Adrenal gland (tissue), 5 donors: ENCODE results near the gene DRAM1.

Experiments
- POLR2A ChIP-seq, 2 donors: fragments of 450-650 bp; IDR thresholded peaks; one replicate each; pipeline ENCODE4 v1.6.1; 2017; ENCODE audit warnings: antibody characterized with exemption in 2 of 2, mild to moderate bottlenecking in 2 of 2, moderate library complexity in 1 of 2
- TF ChIP-seq, protein P1 (sequence below), 6 experiments: fragments of 450-650 bp in 4 of 6; fragments of 200-600 bp in 2 of 6; sonication (generic) in 1 of 6; IDR thresholded peaks; 1 replicate in 5 of 6; 2 replicates in 1 of 6; pipeline versions ENCODE4 v1.5.1 to v1.8.0; 2016 to 2021; ENCODE audit warnings: antibody characterized with exemption in 6 of 6, mild to moderate bottlenecking in 2 of 6, moderate library complexity in 1 of 6
- donor health status: DM: no; HTN: no; CAD: no.

GRCh38 chr12:101959607-101960006 is 82.2 kb downstream of the DRAM1 start:
- TF ChIP-seq, protein P1, sequence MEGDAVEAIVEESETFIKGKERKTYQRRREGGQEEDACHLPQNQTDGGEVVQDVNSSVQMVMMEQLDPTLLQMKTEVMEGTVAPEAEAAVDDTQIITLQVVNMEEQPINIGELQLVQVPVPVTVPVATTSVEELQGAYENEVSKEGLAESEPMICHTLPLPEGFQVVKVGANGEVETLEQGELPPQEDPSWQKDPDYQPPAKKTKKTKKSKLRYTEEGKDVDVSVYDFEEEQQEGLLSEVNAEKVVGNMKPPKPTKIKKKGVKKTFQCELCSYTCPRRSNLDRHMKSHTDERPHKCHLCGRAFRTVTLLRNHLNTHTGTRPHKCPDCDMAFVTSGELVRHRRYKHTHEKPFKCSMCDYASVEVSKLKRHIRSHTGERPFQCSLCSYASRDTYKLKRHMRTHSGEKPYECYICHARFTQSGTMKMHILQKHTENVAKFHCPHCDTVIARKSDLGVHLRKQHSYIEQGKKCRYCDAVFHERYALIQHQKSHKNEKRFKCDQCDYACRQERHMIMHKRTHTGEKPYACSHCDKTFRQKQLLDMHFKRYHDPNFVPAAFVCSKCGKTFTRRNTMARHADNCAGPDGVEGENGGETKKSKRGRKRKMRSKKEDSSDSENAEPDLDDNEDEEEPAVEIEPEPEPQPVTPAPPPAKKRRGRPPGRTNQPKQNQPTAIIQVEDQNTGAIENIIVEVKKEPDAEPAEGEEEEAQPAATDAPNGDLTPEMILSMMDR (IDR thresholded peaks at IDR 0.05), result no peak
- no peak for TF ChIP-seq POLR2A (IDR thresholded peaks at IDR 0.05)
